SW480 (cell line): ENCODE data around the gene TRIM75.
"Not testable (repeated sequence)": the region's sequence is repeated elsewhere in the genome, so short reads cannot be mapped to it uniquely, and the experiment has no call there.

Source experiments
- DNase-seq: peaks from one replicate; pipeline ENCODE4 v3.0.0-alpha.2; 2016; ENCODE audit warnings: low spot score

The TRIM75 gene

GRCh38 chr4:165077034-165077578, 23.4 kb downstream of the TRIM75 start:
- no peak for DNase-seq

GRCh38 chr4:165079476-165079875, 25.8 kb downstream of the TRIM75 start:
- DNase-seq = no peak

- not testable (repeated sequence) for DNase-seq
Observed at GRCh38 chr4:165084787-165085186, 31.1 kb downstream of the TRIM75 start.

DNA sequence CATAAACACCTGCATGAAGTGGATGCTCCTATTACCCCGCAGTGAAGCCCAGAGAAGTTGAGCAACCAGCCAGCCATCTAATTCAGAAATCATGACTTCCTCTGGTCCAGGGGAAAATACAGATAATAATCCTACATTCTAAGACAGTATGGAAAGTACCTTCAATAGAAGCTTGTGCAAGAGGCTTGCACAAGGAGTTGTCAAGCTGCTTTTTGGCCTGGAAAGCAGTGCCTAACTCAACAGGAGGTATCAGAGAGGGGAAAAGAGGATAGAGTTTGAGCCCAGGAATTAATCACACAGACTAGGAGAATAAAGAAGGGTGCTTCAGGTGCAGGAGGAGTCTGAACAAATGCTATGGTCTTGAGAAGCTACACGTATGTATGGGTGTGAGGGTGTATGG, 32.3 kb downstream of the TRIM75 start:
- DNase-seq = no peak

- no peak for DNase-seq
Observed at GRCh38 chr4:165088366-165088765, 34.7 kb downstream of the TRIM75 start.

GRCh38 chr4:165092187-165092586, 38.5 kb downstream of the TRIM75 start:
- DNase-seq = not testable (repeated sequence)

GRCh38 chr4:165094873-165095272, 41.2 kb downstream of the TRIM75 start:
- DNase-seq = no peak

GRCh38 chr4:165095291-165095690, 41.6 kb downstream of the TRIM75 start:
- no peak for DNase-seq

DNA sequence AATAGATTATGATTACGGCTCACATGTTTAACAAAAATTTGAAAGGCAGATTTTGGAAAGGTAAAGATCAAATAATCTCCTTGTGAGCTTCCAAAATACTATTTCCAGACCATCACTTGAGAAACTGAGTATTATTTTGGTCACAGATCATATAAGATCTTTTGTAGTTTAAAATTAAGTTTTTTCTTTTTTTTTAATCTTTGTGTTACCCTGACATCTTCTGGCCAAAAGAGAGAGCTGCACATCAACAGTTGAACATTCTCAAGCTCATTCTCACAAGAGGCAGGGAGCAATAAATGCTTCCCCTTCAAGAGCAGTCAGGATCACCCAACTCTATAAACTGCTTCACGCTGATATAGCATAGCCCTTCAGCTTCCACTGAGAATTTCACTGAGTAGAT, 43.1 kb downstream of the TRIM75 start:
- peak; percentile 8 for DNase-seq

DNA sequence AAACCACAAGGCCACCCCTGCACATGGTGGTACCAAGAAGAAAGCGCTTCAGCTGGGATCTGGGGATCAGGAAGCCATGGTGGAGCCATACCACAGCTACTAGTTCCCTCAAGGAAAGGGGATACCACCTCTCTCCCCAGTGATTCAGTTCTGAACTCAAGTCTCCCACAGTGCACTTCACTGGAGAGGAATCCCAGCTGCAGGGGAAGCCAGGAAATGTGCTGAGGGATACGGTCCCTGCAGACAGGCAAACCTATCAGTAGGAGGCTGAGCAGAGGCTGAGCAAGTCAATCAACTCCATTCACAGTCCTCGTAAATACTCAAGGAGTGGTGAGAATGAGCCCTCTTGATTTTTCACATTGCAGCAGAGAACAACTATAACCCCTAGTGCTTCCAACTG, 48.0 kb downstream of the TRIM75 start:
- DNase-seq = no peak

DNA sequence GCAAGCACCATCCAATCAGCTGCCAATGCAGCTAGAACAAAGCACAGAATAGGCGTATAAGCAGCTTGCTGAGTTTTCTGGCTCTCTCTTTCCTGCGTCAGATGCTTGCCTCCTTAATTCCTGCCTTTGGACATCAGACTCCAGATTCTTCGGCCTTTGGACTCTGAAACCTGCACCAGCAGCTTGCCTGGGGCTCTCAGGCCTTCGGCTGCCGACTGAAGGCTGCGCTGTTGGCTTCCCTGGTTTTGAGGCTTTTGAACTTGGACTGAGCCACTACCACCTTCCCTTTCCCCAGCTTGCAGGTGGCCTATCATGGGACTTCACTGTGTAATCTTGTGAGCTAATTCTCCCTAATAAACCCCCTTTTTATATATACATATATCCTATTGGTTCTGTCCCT, 52.9 kb downstream of the TRIM75 start:
- no peak for DNase-seq
